ENCODE measurements around the gene SHROOM3.

SHROOM3 gene

GRCh38 chr4:76540486-76540885, 105.5 kb downstream of the SHROOM3 start:
- DNase-seq (ENCODE audit: low spot score) = no peak

- no peak for DNase-seq (ENCODE audit: low spot score)
Observed at GRCh38 chr4:76543378-76543777, 108.3 kb downstream of the SHROOM3 start.

GRCh38 chr4:76544725-76545124, 109.7 kb downstream of the SHROOM3 start:
- DNase-seq (ENCODE audit: low spot score) = no peak

- DNase-seq (ENCODE audit: low spot score) = no peak
Observed at GRCh38 chr4:76545226-76545884, 110.3 kb downstream of the SHROOM3 start.

- no peak for DNase-seq (ENCODE audit: low spot score)
Observed at GRCh38 chr4:76546327-76546726, 111.3 kb downstream of the SHROOM3 start.

- DNase-seq (ENCODE audit: low spot score) = peak; percentile 37
Observed at GRCh38 chr4:76546759-76547742, 112.0 kb downstream of the SHROOM3 start.

GRCh38 chr4:76548704-76549103, 113.7 kb downstream of the SHROOM3 start:
- no peak for DNase-seq (ENCODE audit: low spot score)

- DNase-seq (ENCODE audit: low spot score) = no peak
Observed at GRCh38 chr4:76549765-76550164, 114.7 kb downstream of the SHROOM3 start.

GRCh38 chr4:76550966-76551780, 116.1 kb downstream of the SHROOM3 start:
- DNase-seq (ENCODE audit: low spot score) = no peak

GRCh38 chr4:76554630-76555029, 119.6 kb downstream of the SHROOM3 start:
- no peak for DNase-seq (ENCODE audit: low spot score)

- DNase-seq (ENCODE audit: low spot score) = no peak
Observed at GRCh38 chr4:76556452-76556851, 121.4 kb downstream of the SHROOM3 start.

GRCh38 chr4:76558396-76559235, 123.6 kb downstream of the SHROOM3 start:
- no peak for DNase-seq (ENCODE audit: low spot score)

GRCh38 chr4:76559236-76560071, 124.4 kb downstream of the SHROOM3 start:
- DNase-seq (ENCODE audit: low spot score) = no peak

GRCh38 chr4:76562161-76562560, 127.1 kb downstream of the SHROOM3 start:
- DNase-seq (ENCODE audit: low spot score) = no peak

- no peak for DNase-seq (ENCODE audit: low spot score)
Observed at GRCh38 chr4:76562836-76563453, 127.9 kb downstream of the SHROOM3 start.

- DNase-seq (ENCODE audit: low spot score) = no peak
Observed at GRCh38 chr4:76563454-76564122, 128.6 kb downstream of the SHROOM3 start.

GRCh38 chr4:76564123-76564915, 129.3 kb downstream of the SHROOM3 start:
- DNase-seq (ENCODE audit: low spot score) = no peak

GRCh38 chr4:76568262-76568661, 133.2 kb downstream of the SHROOM3 start:
- DNase-seq (ENCODE audit: low spot score) = no peak

- DNase-seq (ENCODE audit: low spot score) = no peak
Observed at GRCh38 chr4:76569225-76569624, 134.2 kb downstream of the SHROOM3 start.

All from LoVo (cell line).